Gastrocnemius medialis (tissue), 4 donors: ENCODE measurements around the gene SCUBE1. TPM values are rescaled to one million over a fixed set of nuclear protein-coding genes. Genes with fewer than 3 reads are reported as not detected.

Source experiments
- ATAC-seq, 2 donors: fragments of 150-250 bp; one replicate each; pipeline ENCODE4 v1.9.1; 2016
- DNase-seq, 2 donors: peaks; one replicate each; pipeline ENCODE4 v3.0.0-alpha.2; 2019
- H3K27ac ChIP-seq, 4 donors: fragments of 200-600 bp; sonication (generic); 1 replicate in 1 of 4; 2 replicates in 3 of 4; pipeline ENCODE4 v1.5.1; 2016 to 2018; ENCODE audit warnings: mild to moderate bottlenecking in 2 of 4, moderate library complexity in 1 of 4
- H3K27me3 ChIP-seq, 3 donors: fragments of 200-600 bp; sonication (generic) in 2 of 3; 1 replicate in 1 of 3; 2 replicates in 2 of 3; pipeline versions ENCODE4 v1.5.1 to v1.6.0; 2016 to 2019; ENCODE audit warnings: mild to moderate bottlenecking in 1 of 3, moderate library complexity in 1 of 3
- H3K36me3 ChIP-seq, 2 donors: fragments of 200-600 bp; sonication (generic) in 1 of 2; one replicate each; pipeline ENCODE4 v1.5.1; 2017 to 2018
- H3K4me1 ChIP-seq, 2 donors: fragments of 200-600 bp; sonication (generic) in 1 of 2; one replicate each; pipeline ENCODE4 v1.5.1; 2016 to 2017; ENCODE audit warnings: mild to moderate bottlenecking in 2 of 2
- H3K4me3 ChIP-seq, 4 donors: fragments of 200-600 bp; sonication (generic) in 3 of 4; 1 replicate in 1 of 4; 2 replicates in 3 of 4; pipeline ENCODE4 v1.5.1; 2016 to 2019; ENCODE audit warnings: mild to moderate bottlenecking in 2 of 4
- H3K9me3 ChIP-seq, 3 donors: fragments of 200-600 bp; sonication (generic) in 2 of 3; 1 replicate in 1 of 3; 2 replicates in 2 of 3; pipeline ENCODE4 v1.5.1; 2016 to 2019
- POLR2A ChIP-seq, 2 donors: fragments of 450-650 bp; IDR thresholded peaks; one replicate each; pipeline ENCODE4 v1.6.1; 2017; ENCODE audit warnings: antibody characterized with exemption in 2 of 2, mild to moderate bottlenecking in 2 of 2, moderate library complexity in 2 of 2
- in situ Hi-C, 4 donors: fragments of 200-750 bp; cut with MboI; loops; one replicate each; pipeline versions ENCODE4 v1.15.0 to v1.8.0; 2017; ENCODE audit warnings: low sequenced_read_pairs in 4 of 4
- intact Hi-C: fragments of 100-400 bp; cut with DNase I; formaldehyde crosslinking; loops from one replicate; pipeline ENCODE4 v1.15.1; 2023; ENCODE audit warnings: low total_unique reads
- total RNA-seq, 4 donors: library from RNA; depleted of rRNA; stranded (reverse); fragments of >200 nt; gene quantifications; one replicate each; pipeline versions ENCODE4 v1.1.0 to v1.2.3, GENCODE V29; 2016
- TF ChIP-seq, protein P1 (sequence below), 5 experiments: fragments of 450-650 bp in 3 of 5; fragments of 200-600 bp in 2 of 5; sonication (generic) in 2 of 5; IDR thresholded peaks in 4 of 5; conservative IDR thresholded peaks in 1 of 5; 1 replicate in 4 of 5; 2 replicates in 1 of 5; pipeline ENCODE4 v1.5.1; 2016 to 2019; ENCODE audit warnings: antibody characterized with exemption in 5 of 5, mild to moderate bottlenecking in 3 of 5, moderate library complexity in 3 of 5

SCUBE1 gene
- total RNA-seq, 4 donors from 2014 or later, result 0.20 to 0.55 (median 0.41) TPM

DNA sequence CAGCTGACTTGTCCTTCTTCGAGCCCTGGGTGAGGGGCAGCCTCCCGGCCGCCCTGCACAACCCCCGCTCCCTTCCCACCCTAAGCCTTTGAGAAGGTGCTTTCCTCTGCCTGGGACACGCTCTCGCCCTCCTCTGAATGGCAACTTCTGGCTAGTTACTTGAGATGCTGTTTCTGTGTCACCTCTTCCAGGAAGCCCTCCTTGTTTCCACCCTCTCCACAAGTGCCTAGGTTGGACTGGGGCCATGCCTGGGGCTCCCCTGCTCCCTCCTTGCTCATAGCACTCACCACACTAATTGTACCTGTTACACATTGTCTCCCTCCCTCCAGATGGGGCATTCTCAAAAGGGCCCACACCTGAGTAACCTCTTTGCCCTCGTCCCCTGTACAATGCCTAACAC, 72.2 kb downstream of the SCUBE1 start:
- in situ Hi-C loops, result loop anchor here in 3 of 4 donors (10.0 kb wide), 2 partner anchors 74 to 84 kb away; partner anchors contain the start of gene SCUBE1 (in 2 of the 3)
- no peak for ATAC-seq
- Histone ChIP-seq H3K9me3 (no peaks in the 10 kb centered on the region), H3K27me3 (peaks cover 4 to 10% (median 4%) of the 10 kb centered on the region in 3 donors), H3K27ac (no peak overlapping the region), H3K36me3 (no peaks in the 10 kb centered on the region), H3K4me1 (no peaks in the 10 kb centered on the region), H3K4me3 (no peak overlapping the region)
- TF ChIP-seq, protein P1, sequence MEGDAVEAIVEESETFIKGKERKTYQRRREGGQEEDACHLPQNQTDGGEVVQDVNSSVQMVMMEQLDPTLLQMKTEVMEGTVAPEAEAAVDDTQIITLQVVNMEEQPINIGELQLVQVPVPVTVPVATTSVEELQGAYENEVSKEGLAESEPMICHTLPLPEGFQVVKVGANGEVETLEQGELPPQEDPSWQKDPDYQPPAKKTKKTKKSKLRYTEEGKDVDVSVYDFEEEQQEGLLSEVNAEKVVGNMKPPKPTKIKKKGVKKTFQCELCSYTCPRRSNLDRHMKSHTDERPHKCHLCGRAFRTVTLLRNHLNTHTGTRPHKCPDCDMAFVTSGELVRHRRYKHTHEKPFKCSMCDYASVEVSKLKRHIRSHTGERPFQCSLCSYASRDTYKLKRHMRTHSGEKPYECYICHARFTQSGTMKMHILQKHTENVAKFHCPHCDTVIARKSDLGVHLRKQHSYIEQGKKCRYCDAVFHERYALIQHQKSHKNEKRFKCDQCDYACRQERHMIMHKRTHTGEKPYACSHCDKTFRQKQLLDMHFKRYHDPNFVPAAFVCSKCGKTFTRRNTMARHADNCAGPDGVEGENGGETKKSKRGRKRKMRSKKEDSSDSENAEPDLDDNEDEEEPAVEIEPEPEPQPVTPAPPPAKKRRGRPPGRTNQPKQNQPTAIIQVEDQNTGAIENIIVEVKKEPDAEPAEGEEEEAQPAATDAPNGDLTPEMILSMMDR (IDR thresholded peaks at IDR 0.05 in 4 of 5, conservative IDR thresholded peaks at IDR 0.05 in 1 of 5), result no peak
- TF ChIP-seq POLR2A (IDR thresholded peaks at IDR 0.05), result no peak
- intact Hi-C loops, result no loop called here
- DNase-seq, result no peak

DNA sequence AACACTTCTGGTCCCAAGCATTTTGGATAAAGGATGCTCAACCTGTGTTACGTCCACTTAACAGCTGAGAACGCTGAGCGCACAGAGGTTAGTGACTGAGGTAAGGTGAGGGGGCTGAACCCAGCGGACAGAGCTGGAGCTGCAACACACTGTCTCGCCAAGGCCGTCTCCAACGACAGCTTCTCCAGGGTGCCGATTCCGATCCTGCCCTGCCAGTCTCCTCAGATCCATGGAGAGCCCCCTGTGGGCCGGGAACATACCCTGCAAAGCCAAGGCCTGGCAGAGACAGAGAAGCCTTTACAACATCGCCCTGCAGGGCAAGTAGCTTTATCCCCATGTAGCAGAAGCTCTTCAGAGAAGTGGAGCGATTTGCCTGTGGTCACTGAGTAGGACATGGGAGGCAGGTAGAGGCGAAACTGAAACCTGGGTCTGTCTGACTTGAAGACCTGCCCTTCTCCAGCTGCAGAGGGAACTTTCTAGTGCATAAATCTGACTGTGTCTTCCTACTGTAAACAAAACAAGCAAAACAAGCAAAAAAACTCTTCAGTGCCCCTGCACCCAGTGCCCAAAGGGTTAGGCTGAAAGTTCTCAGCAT, 72.8 kb downstream of the SCUBE1 start:
- no peak overlapping the region for H3K27ac ChIP-seq
- H3K36me3 ChIP-seq, result no peaks in the 10 kb centered on the region
- in situ Hi-C loops, result loop anchor here in 3 of 4 donors (10.0 kb wide), 2 partner anchors 74 to 84 kb away; partner anchors contain the start of gene SCUBE1 (in 2 of the 3)
- no peaks in the 10 kb centered on the region for H3K4me1 ChIP-seq
- no peaks in the 10 kb centered on the region for H3K9me3 ChIP-seq
- no peak for TF ChIP-seq POLR2A (IDR thresholded peaks at IDR 0.05)
- TF ChIP-seq, protein P1 (IDR thresholded peaks at IDR 0.05 in 4 of 5, conservative IDR thresholded peaks at IDR 0.05 in 1 of 5), result no peak
- ATAC-seq (no peak), DNase-seq (no peak)
- no peak overlapping the region for H3K4me3 ChIP-seq
- peaks cover 4 to 15% (median 4%) of the 10 kb centered on the region in 3 donors for H3K27me3 ChIP-seq
- intact Hi-C loops, result no loop called here

DNA sequence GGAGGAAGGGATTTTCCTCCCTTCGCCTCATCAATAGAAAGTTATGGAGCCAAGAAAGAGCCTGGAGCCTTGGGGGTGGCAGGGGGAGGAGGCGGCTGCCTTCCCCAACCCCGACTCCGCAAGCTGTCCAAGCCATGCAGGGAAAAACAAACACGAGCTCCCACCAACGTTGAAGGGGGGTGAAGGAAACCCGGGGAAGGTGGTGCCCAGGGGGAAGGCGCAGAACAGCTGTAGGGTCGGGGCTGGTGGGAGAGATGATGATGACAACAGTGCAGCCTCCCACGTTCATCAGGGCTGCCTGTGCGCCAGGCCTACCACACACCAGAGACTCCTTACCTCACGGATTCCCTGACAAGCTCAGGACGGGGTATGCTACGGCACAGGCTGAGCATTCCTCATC, 73.5 kb downstream of the SCUBE1 start:
- no peak for TF ChIP-seq POLR2A (IDR thresholded peaks at IDR 0.05)
- TF ChIP-seq, protein P1 (IDR thresholded peaks at IDR 0.05 in 4 of 5, conservative IDR thresholded peaks at IDR 0.05 in 1 of 5), result no peak
- ATAC-seq, result no peak
- intact Hi-C loops, result no loop called here
- Histone ChIP-seq H3K27ac (no peak overlapping the region), H3K9me3 (no peaks in the 10 kb centered on the region), H3K4me3 (no peak overlapping the region), H3K4me1 (no peaks in the 10 kb centered on the region), H3K36me3 (no peaks in the 10 kb centered on the region), H3K27me3 (peaks cover 4 to 21% (median 7%) of the 10 kb centered on the region in 3 donors)
- in situ Hi-C loops, result loop anchor here in 3 of 4 donors (10.0 kb wide), 2 partner anchors 75 to 85 kb away; partner anchors contain the start of gene SCUBE1 (in 2 of the 3)
- no peak for DNase-seq

DNA sequence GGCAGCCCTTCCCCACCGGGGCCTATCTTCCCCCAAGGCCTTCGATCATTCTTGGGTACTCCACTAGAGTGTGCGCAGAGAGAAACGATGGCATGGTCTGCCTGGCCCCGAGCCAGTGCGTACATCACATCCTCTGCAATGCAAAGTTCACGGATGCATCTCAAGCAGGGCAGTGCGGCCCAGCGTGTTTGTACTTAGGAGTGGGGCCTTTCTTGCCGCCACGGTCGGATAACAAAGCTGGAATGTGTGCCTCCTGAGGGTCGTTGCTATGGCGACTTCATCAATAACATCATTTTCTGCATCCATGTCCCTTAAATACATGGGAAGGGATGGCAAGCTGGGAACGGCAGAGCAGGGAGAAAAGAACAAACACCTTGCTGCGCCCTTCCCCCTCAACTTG, 73.9 kb downstream of the SCUBE1 start:
- Histone ChIP-seq H3K4me3 (no peak overlapping the region), H3K9me3 (no peaks in the 10 kb centered on the region), H3K27me3 (peaks cover 4 to 22% (median 8%) of the 10 kb centered on the region in 3 donors), H3K4me1 (peaks cover 0 to 3% of the 10 kb centered on the region in 2 donors), H3K36me3 (no peaks in the 10 kb centered on the region), H3K27ac (no peak overlapping the region)
- TF ChIP-seq, protein P1 (IDR thresholded peaks at IDR 0.05 in 4 of 5, conservative IDR thresholded peaks at IDR 0.05 in 1 of 5), result no peak
- no peak for TF ChIP-seq POLR2A (IDR thresholded peaks at IDR 0.05)
- DNase-seq (no peak), ATAC-seq (no peak)
- in situ Hi-C loops (no loop called here), intact Hi-C loops (no loop called here)
